ENCODE measurements around the gene SOS2. TPM values are rescaled to one million over a fixed set of nuclear protein-coding genes. Genes with fewer than 3 reads are reported as not detected.

SOS2 gene
- total and polyA plus RNA-seq, 2 of the 8 experiments (the other 6 are each of a cell fraction or from before 2014, with no cell fraction given): 2.8 to 12.7 TPM

- H3K4me2 ChIP-seq (ENCODE audit: insufficient read depth in 1 of 2, low read depth in 2 of 2, low read length in 2 of 2): no peak overlapping the region
- H4K20me1 ChIP-seq (replicated peaks in 1 of 2; ENCODE audit: control insufficient read depth in 1 of 2, insufficient read depth in 2 of 2, low read length in 2 of 2): no peaks in the 10 kb centered on the region
- H2BK15ac ChIP-seq (ENCODE audit: low read length): no peak overlapping the region
- no peaks in the 10 kb centered on the region for H3K79me1 ChIP-seq (ENCODE audit: low read depth, low read length)
- H3K23me2 ChIP-seq (ENCODE audit: low read depth, low read length): no peaks in the 10 kb centered on the region
- H3K4ac ChIP-seq (replicated peaks; ENCODE audit: insufficient read length, low read depth, low read length): no peak overlapping the region
- no peak overlapping the region for H2BK20ac ChIP-seq (ENCODE audit: low read length)
- no peak overlapping the region for H3K27ac ChIP-seq (ENCODE audit: low read depth, low read length)
- H3K27me3 ChIP-seq (replicated peaks in 1 of 4; ENCODE audit: control insufficient read depth in 3 of 4, extremely low read depth in 1 of 4, insufficient read depth in 3 of 4, low read length in 3 of 4): no peaks in the 10 kb centered on the region
- no peak overlapping the region for H2AFZ ChIP-seq (ENCODE audit: low read length)
- H3K4me1 ChIP-seq (replicated peaks in 1 of 4; ENCODE audit: control insufficient read depth in 3 of 4, insufficient read depth in 4 of 4, low read length in 3 of 4): no peaks in the 10 kb centered on the region
- H3K23ac ChIP-seq (ENCODE audit: insufficient read length): no peak overlapping the region
- no peak overlapping the region for H4K91ac ChIP-seq (replicated peaks; ENCODE audit: insufficient read length, low read length)
- H3K56ac ChIP-seq (replicated peaks; ENCODE audit: insufficient read length, low read depth, low read length): no peak overlapping the region
- 88% methylated on average over 3 of the region's 3 CpGs; no CpG with 5 or more reads in 1 of the 2 experiments for WGBS, 2 experiments (ENCODE audit: extremely low coverage in 1 of 2, insufficient coverage in 1 of 2, insufficient read length in 1 of 2, insufficient replicate concordance in 2 of 2, low coverage in 1 of 2, low lambda C conversion rate in 2 of 2, missing lambda C conversion rate in 1 of 2)
- no peak overlapping the region for H3K14ac ChIP-seq (ENCODE audit: insufficient read length)
- no peaks in the 10 kb centered on the region for H3K36me3 ChIP-seq (ENCODE audit: control insufficient read depth in 2 of 4, insufficient read depth in 4 of 4, low read length in 3 of 4)
- no peak overlapping the region for H3K4me3 ChIP-seq (ENCODE audit: extremely low read depth in 1 of 4, insufficient read depth in 2 of 4, low read depth in 3 of 4, low read length in 4 of 4)
- H2AK5ac ChIP-seq (ENCODE audit: low read depth, low read length): no peak overlapping the region
- FAIRE-seq: no peak
- H4K8ac ChIP-seq (ENCODE audit: extremely low read depth, insufficient read depth, low read length): no peak overlapping the region
- no peak overlapping the region for H2BK5ac ChIP-seq (ENCODE audit: low read depth, low read length)
- POLR2A ChIA-PET (ENCODE audit: partially characterized antibody): no interaction called here
- H4K5ac ChIP-seq (ENCODE audit: insufficient read length, low read depth, low read length): no peak overlapping the region
- H3K18ac ChIP-seq (ENCODE audit: extremely low read depth, low read length): no peak overlapping the region
- no peak overlapping the region for H2BK120ac ChIP-seq (replicated peaks; ENCODE audit: low read depth, low read length)
- CTCF ChIA-PET (ENCODE audit: partially characterized antibody): interaction anchor here (1.0 to 2.5 kb wide), 4 partner anchors 10 to 204 kb away, joined by 3 to 10 read pairs (median 4); no protein-coding TSS in a partner anchor
- DNase-seq (ENCODE audit: low read depth in 1 of 2, low spot score in 2 of 2): no peak
- H2BK12ac ChIP-seq (ENCODE audit: low read depth, low read length): no peak overlapping the region
- H3K9me3 ChIP-seq (ENCODE audit: insufficient read depth in 2 of 2, low read depth in 1 of 2, low read length in 1 of 2): no peaks in the 10 kb centered on the region
- H3K9ac ChIP-seq (replicated peaks in 1 of 4; ENCODE audit: extremely low read depth in 1 of 4, low read depth in 3 of 4, low read length in 3 of 4): no peak overlapping the region
- H3K79me2 ChIP-seq (ENCODE audit: control insufficient read depth in 1 of 2, insufficient read depth in 2 of 2, low read length in 2 of 2): no peaks in the 10 kb centered on the region
- TF ChIP-seq KDM1A (IDR thresholded peaks at IDR 0.05; ENCODE audit: borderline replicate concordance, low read length) (no peak), SRF (IDR thresholded peaks at IDR 0.05; ENCODE audit: low read depth, low read length) (no peak), GTF2F1 (IDR thresholded peaks at IDR 0.05; ENCODE audit: borderline replicate concordance, low read depth, low read length) (no peak), FOSL1 (IDR thresholded peaks at IDR 0.05; ENCODE audit: insufficient read depth, low read depth, low read length) (no peak), YY1 (IDR thresholded peaks at IDR 0.05; ENCODE audit: low read depth, low read length) (no peak), SIX5 (IDR thresholded peaks at IDR 0.05; ENCODE audit: low read depth, low read length) (no peak), BRCA1 (IDR thresholded peaks at IDR 0.05; ENCODE audit: low read depth, low read length) (no peak), CBX5 (IDR thresholded peaks at IDR 0.05; ENCODE audit: low read depth, low read length) (no peak), CREB1 (IDR thresholded peaks at IDR 0.05) (no peak), SIRT6 (IDR thresholded peaks at IDR 0.05; ENCODE audit: low read length) (no peak), TBP (IDR thresholded peaks at IDR 0.05; ENCODE audit: low read depth, low read length) (no peak), EZH2 (IDR thresholded peaks at IDR 0.05; ENCODE audit: low read depth, low read length, severe bottlenecking) (no peak)
- TF ChIP-seq, protein P1, sequence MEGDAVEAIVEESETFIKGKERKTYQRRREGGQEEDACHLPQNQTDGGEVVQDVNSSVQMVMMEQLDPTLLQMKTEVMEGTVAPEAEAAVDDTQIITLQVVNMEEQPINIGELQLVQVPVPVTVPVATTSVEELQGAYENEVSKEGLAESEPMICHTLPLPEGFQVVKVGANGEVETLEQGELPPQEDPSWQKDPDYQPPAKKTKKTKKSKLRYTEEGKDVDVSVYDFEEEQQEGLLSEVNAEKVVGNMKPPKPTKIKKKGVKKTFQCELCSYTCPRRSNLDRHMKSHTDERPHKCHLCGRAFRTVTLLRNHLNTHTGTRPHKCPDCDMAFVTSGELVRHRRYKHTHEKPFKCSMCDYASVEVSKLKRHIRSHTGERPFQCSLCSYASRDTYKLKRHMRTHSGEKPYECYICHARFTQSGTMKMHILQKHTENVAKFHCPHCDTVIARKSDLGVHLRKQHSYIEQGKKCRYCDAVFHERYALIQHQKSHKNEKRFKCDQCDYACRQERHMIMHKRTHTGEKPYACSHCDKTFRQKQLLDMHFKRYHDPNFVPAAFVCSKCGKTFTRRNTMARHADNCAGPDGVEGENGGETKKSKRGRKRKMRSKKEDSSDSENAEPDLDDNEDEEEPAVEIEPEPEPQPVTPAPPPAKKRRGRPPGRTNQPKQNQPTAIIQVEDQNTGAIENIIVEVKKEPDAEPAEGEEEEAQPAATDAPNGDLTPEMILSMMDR (IDR thresholded peaks at IDR 0.05; ENCODE audit: control extremely low read depth in 1 of 3, insufficient read depth in 1 of 3, low read depth in 1 of 3, low read length in 3 of 3): no peak
Observed at GRCh38 chr14:50070230-50070629, 161.1 kb downstream of the SOS2 start.

Measured in H1 (cell line).